Tibial artery (tissue), 4 donors: Measurements from ENCODE around the gene GNG8.
A peak's percentile ranks its signal among the peaks of the same experiment; 100 is the strongest.

Source experiments
- DNase-seq, 2 donors: peaks; one replicate each; pipeline ENCODE4 v3.0.0-alpha.2; 2019
- H3K27ac ChIP-seq, 2 donors: fragments of 200-600 bp; sonication (generic) in 1 of 2; 1 replicate in 1 of 2; 2 replicates in 1 of 2; pipeline ENCODE4 v1.5.1; 2018 to 2019; ENCODE audit warnings: mild to moderate bottlenecking in 1 of 2
- H3K27me3 ChIP-seq, 2 donors: fragments of 200-600 bp; sonication (generic) in 1 of 2; one replicate each; pipeline versions ENCODE4 v1.5.1 to v1.6.0; 2016 to 2019
- H3K36me3 ChIP-seq, 3 donors: fragments of 200-600 bp; sonication (generic) in 2 of 3; one replicate each; pipeline ENCODE4 v1.5.1; 2016 to 2019; ENCODE audit warnings: mild to moderate bottlenecking in 2 of 3
- H3K4me1 ChIP-seq, 4 donors: fragments of 200-600 bp; sonication (generic) in 2 of 4; 1 replicate in 3 of 4; 2 replicates in 1 of 4; pipeline ENCODE4 v1.5.1; 2016 to 2019
- H3K4me3 ChIP-seq, 2 donors: fragments of 200-600 bp; sonication (generic) in 1 of 2; 1 replicate in 1 of 2; 2 replicates in 1 of 2; pipeline ENCODE4 v1.5.1; 2018 to 2019; ENCODE audit warnings: mild to moderate bottlenecking in 2 of 2
- H3K9me3 ChIP-seq, 3 donors: fragments of 200-600 bp; sonication (generic) in 1 of 3; one replicate each; pipeline ENCODE4 v1.5.1; 2016 to 2019
- intact Hi-C: fragments of 100-400 bp; cut with DNase I; formaldehyde crosslinking; loops from one replicate; pipeline ENCODE4 v1.15.0; 2023; ENCODE audit warnings: low total_unique reads
- TF ChIP-seq, protein P1 (sequence below), 2 experiments: fragments of 200-600 bp in 1 of 2; fragments of 450-650 bp in 1 of 2; IDR thresholded peaks; one replicate each; pipeline ENCODE4 v1.5.1; 2017 to 2019; ENCODE audit warnings: antibody characterized with exemption in 2 of 2, mild to moderate bottlenecking in 1 of 2, moderate library complexity in 1 of 2

Gene GNG8

GRCh38 chr19:46635920-46636761 is at the start of gene GNG8:
TSS of gene GNG8 (minus strand) at chr19:46636202. CDS start at chr19:46634682, 1,520 bp downstream.
- TF ChIP-seq, protein P1, sequence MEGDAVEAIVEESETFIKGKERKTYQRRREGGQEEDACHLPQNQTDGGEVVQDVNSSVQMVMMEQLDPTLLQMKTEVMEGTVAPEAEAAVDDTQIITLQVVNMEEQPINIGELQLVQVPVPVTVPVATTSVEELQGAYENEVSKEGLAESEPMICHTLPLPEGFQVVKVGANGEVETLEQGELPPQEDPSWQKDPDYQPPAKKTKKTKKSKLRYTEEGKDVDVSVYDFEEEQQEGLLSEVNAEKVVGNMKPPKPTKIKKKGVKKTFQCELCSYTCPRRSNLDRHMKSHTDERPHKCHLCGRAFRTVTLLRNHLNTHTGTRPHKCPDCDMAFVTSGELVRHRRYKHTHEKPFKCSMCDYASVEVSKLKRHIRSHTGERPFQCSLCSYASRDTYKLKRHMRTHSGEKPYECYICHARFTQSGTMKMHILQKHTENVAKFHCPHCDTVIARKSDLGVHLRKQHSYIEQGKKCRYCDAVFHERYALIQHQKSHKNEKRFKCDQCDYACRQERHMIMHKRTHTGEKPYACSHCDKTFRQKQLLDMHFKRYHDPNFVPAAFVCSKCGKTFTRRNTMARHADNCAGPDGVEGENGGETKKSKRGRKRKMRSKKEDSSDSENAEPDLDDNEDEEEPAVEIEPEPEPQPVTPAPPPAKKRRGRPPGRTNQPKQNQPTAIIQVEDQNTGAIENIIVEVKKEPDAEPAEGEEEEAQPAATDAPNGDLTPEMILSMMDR (IDR thresholded peaks at IDR 0.05): no peak
- H3K27me3 ChIP-seq: no peaks in the 10 kb centered on the region
- no peaks in the 10 kb centered on the region for H3K36me3 ChIP-seq
- H3K27ac ChIP-seq: peak within 1 kb of the TSS; percentile 47 to 65
- H3K4me1 ChIP-seq: peaks cover 0 to 46% (median 34%) of the 10 kb centered on the region in 4 donors
- DNase-seq: no peak
- intact Hi-C loops: no loop called here
- peak within 1 kb of the TSS in 1 of 2 donors; percentile 53 for H3K4me3 ChIP-seq
- no peaks in the 10 kb centered on the region for H3K9me3 ChIP-seq

- H3K4me3 ChIP-seq: no peak overlapping the region
- no peaks in the 10 kb centered on the region for H3K9me3 ChIP-seq
- H3K27ac ChIP-seq: no peak overlapping the region
- peaks cover 63 to 100% (median 78%) of the 10 kb centered on the region in 3 donors for H3K36me3 ChIP-seq
- no peaks in the 10 kb centered on the region for H3K27me3 ChIP-seq
- no peaks in the 10 kb centered on the region for H3K4me1 ChIP-seq
- DNase-seq: no peak
- intact Hi-C loops: no loop called here
- TF ChIP-seq, protein P1 (IDR thresholded peaks at IDR 0.05): no peak
Measured at GRCh38 chr19:46685189-46685588, 49.2 kb upstream of the GNG8 start.

DNA sequence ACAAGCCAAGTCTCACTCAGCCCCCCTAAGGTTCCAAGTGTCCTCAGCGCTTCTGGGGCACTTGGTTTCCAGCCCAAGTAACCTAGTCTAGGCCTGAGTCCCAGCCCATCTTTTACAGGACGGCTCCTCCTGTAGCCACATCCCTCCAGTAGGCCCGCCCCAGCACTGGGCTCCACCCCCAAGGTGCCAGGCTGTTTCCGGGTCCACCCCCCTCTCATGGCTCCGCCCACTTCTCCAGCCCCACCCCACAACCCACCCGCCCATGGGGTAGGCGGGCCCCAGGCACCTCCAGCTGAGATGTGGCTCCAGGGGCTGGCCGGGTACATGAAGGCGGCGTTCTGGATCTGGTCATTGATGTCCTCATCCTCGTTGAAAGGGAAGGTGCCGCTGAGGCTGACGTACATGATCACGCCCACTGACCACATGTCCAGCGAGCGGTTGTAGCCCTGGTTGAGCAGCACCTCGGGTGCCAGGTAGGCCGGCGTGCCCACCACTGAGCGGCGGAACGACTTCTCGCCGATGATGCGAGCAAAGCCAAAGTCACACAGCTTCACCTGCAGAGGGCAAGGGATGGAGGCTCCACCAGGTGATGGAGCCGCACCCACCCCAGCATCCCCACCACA is 42.2 kb upstream of the GNG8 start:
- H3K9me3 ChIP-seq: no peaks in the 10 kb centered on the region
- no peak overlapping the region for H3K4me3 ChIP-seq
- intact Hi-C loops: no loop called here
- no peak for DNase-seq
- TF ChIP-seq, protein P1 (IDR thresholded peaks at IDR 0.05): no peak
- peaks cover 56 to 99% (median 70%) of the 10 kb centered on the region in 3 donors for H3K36me3 ChIP-seq
- H3K27ac ChIP-seq: no peak overlapping the region
- no peaks in the 10 kb centered on the region for H3K4me1 ChIP-seq
- no peaks in the 10 kb centered on the region for H3K27me3 ChIP-seq

GRCh38 chr19:46674416-46675178 is 38.6 kb upstream of the GNG8 start:
- no peak for DNase-seq
- no peak overlapping the region for H3K27ac ChIP-seq
- intact Hi-C loops: no loop called here
- peaks cover 39 to 72% (median 49%) of the 10 kb centered on the region in 3 donors for H3K36me3 ChIP-seq
- no peaks in the 10 kb centered on the region for H3K4me1 ChIP-seq
- H3K27me3 ChIP-seq: no peaks in the 10 kb centered on the region
- H3K4me3 ChIP-seq: no peak overlapping the region
- no peaks in the 10 kb centered on the region for H3K9me3 ChIP-seq
- TF ChIP-seq, protein P1 (IDR thresholded peaks at IDR 0.05): no peak

- intact Hi-C loops: no loop called here
- H3K4me3 ChIP-seq: no peak overlapping the region
- DNase-seq: no peak
- H3K27ac ChIP-seq: no peak overlapping the region
- H3K27me3 ChIP-seq: no peaks in the 10 kb centered on the region
- TF ChIP-seq, protein P1 (IDR thresholded peaks at IDR 0.05): no peak
- H3K9me3 ChIP-seq: no peaks in the 10 kb centered on the region
- no peaks in the 10 kb centered on the region for H3K4me1 ChIP-seq
- peaks cover 6 to 35% (median 16%) of the 10 kb centered on the region in 3 donors for H3K36me3 ChIP-seq
Measured at GRCh38 chr19:46670813-46671212, 34.8 kb upstream of the GNG8 start.
